Measurements from ENCODE around the gene MIPOL1. TPM values are rescaled to one million over a fixed set of nuclear protein-coding genes. Genes with fewer than 3 reads are reported as not detected.
"Not testable (repeated sequence)": the region's sequence is repeated elsewhere in the genome, so short reads cannot be mapped to it uniquely, and the experiment has no call there.

Gene MIPOL1
- total RNA-seq, 1 experiment from 2014 or later = 18.7 TPM

- Histone ChIP-seq H3K4me3 (ENCODE audit: low read depth, low read length) (no peak overlapping the region), H3K36me3 (ENCODE audit: control insufficient read depth, insufficient read depth, low read length) (peaks cover 2% of the 10 kb centered on the region; the same call in 1 of the 2 replicates), H3K9me3 (peaks cover 25% of the 10 kb centered on the region), H3K27me3 (replicated peaks; ENCODE audit: control insufficient read depth, insufficient read depth, low read length) (no peaks in the 10 kb centered on the region), H3K4me1 (peaks cover 4% of the 10 kb centered on the region; the same call in 1 of the 2 replicates)
- Mint-ChIP-seq H3K36me3 (ENCODE audit: insufficient read depth, unreplicated experiment) (peaks cover 19% of the 10 kb centered on the region), H3K27me3 (ENCODE audit: insufficient read depth, unreplicated experiment) (no peaks in the 10 kb centered on the region), H3K4me3 (ENCODE audit: unreplicated experiment) (no peak overlapping the region), H3K9me3 (ENCODE audit: unreplicated experiment) (peaks cover 10% of the 10 kb centered on the region), H3K27ac (ENCODE audit: unreplicated experiment) (no peak overlapping the region), H3K4me1 (ENCODE audit: low read depth, unreplicated experiment) (peaks cover 6% of the 10 kb centered on the region)
- ChIA-PET CTCF (no interaction called here), POLR2A (no interaction called here)
- intact Hi-C loops (cut with micrococcal nuclease; ENCODE audit: unreplicated experiment) = no loop called here
- no peak for TF ChIP-seq CTCF (IDR thresholded peaks at IDR 0.05; ENCODE audit: insufficient read depth in 1 of 2, low read depth in 1 of 2, low read length in 1 of 2, severe bottlenecking in 1 of 2, unreplicated experiment in 1 of 2)
- BruUV-seq (replicated peaks) = no TSS peak
- no peak for DNase-seq
These were observed 5.1 kb downstream of the MIPOL1 start for GRCh38 chr14:37202812-37203211.

- no peak overlapping the region for H3K4me3 ChIP-seq (ENCODE audit: low read depth, low read length)
- BruUV-seq (replicated peaks) = no TSS peak
- H3K36me3 Mint-ChIP-seq (ENCODE audit: insufficient read depth, unreplicated experiment) = peaks cover 16% of the 10 kb centered on the region
- no peaks in the 10 kb centered on the region for H3K27me3 ChIP-seq (replicated peaks; ENCODE audit: control insufficient read depth, insufficient read depth, low read length)
- POLR2A ChIA-PET = interaction anchor here (0.6 kb wide), 1 partner anchor 9 kb away, joined by 5 read pairs; no protein-coding TSS in a partner anchor
- CTCF ChIA-PET = no interaction called here
- peaks cover 26% of the 10 kb centered on the region for H3K9me3 ChIP-seq
- no peak for TF ChIP-seq CTCF (IDR thresholded peaks at IDR 0.05; ENCODE audit: insufficient read depth in 1 of 2, low read depth in 1 of 2, low read length in 1 of 2, severe bottlenecking in 1 of 2, unreplicated experiment in 1 of 2)
- peaks cover 10% of the 10 kb centered on the region for H3K9me3 Mint-ChIP-seq (ENCODE audit: unreplicated experiment)
- H3K4me1 ChIP-seq = peaks cover 4% of the 10 kb centered on the region; the same call in 1 of the 2 replicates
- H3K27ac Mint-ChIP-seq (ENCODE audit: unreplicated experiment) = no peak overlapping the region
- no peaks in the 10 kb centered on the region for H3K27me3 Mint-ChIP-seq (ENCODE audit: insufficient read depth, unreplicated experiment)
- H3K4me3 Mint-ChIP-seq (ENCODE audit: unreplicated experiment) = no peak overlapping the region
- intact Hi-C loops (cut with micrococcal nuclease; ENCODE audit: unreplicated experiment) = no loop called here
- DNase-seq = no peak
- peaks cover 2% of the 10 kb centered on the region; the same call in 1 of the 2 replicates for H3K36me3 ChIP-seq (ENCODE audit: control insufficient read depth, insufficient read depth, low read length)
- peaks cover 4% of the 10 kb centered on the region for H3K4me1 Mint-ChIP-seq (ENCODE audit: low read depth, unreplicated experiment)
These were observed 5.7 kb downstream of the MIPOL1 start for GRCh38 chr14:37203423-37203822.

DNA sequence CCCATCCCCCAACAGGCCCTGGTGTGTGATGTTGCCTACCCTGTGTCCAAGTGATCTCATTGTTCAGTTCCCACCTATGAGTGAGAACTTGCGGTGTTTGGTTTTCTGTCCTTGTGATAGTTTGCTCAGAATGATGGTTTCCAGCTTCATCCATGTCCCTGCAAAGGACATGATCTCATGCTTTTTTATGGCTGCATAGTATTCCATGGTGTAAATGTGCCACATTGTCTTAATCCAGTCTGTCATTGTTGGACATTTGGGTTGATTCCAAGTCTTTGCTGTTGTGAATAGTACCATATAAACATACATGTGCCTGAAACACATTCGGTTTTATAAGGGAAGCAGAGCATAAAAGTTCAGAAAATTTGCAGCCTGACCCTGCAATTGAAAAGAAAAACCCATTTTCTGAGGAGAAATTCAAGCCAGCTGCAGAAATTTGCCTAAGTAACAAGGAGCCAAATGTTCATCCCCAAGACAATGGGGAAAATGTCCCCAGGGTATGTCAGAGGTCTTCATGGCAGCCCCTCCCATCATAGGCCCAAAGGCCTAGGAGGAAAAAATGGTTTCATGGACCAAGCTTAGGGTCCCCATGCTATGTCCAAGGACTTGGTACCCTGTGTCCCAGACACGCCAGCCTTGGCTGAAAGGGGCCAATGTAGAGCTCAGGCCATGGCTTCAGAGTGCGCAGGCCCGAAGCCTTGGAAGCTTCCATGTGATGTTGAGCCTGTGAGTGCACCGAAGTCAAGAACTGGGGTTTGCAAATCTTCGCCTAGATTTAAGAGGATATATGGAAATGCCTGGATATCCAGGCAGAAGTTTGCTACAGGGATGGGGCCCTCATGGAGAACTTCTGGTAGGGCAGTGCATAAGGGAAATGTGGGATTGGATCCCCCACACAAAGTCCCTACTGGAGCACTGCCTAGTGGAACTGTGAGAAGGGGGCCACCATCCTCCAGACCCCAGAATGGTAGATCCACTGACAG, 8.2 kb downstream of the MIPOL1 start:
- H3K27me3 ChIP-seq (replicated peaks; ENCODE audit: control insufficient read depth, insufficient read depth, low read length); H3K4me3 Mint-ChIP-seq (ENCODE audit: unreplicated experiment); H3K27me3 Mint-ChIP-seq (ENCODE audit: insufficient read depth, unreplicated experiment); H3K4me1 Mint-ChIP-seq (ENCODE audit: low read depth, unreplicated experiment); intact Hi-C loops (cut with micrococcal nuclease; ENCODE audit: unreplicated experiment); BruUV-seq (replicated peaks); H3K9me3 Mint-ChIP-seq (ENCODE audit: unreplicated experiment); H3K27ac Mint-ChIP-seq (ENCODE audit: unreplicated experiment); H3K36me3 ChIP-seq (ENCODE audit: control insufficient read depth, insufficient read depth, low read length); H3K4me3 ChIP-seq (ENCODE audit: low read depth, low read length); DNase-seq; CTCF ChIA-PET; POLR2A ChIA-PET; H3K4me1 ChIP-seq: not testable (repeated sequence)
- peaks cover 16% of the 10 kb centered on the region for H3K36me3 Mint-ChIP-seq (ENCODE audit: insufficient read depth, unreplicated experiment)
- H3K9me3 ChIP-seq = peaks cover 31% of the 10 kb centered on the region

- H3K27ac Mint-ChIP-seq (ENCODE audit: unreplicated experiment); H3K4me3 Mint-ChIP-seq (ENCODE audit: unreplicated experiment); POLR2A ChIA-PET; H3K27me3 ChIP-seq (replicated peaks; ENCODE audit: control insufficient read depth, insufficient read depth, low read length); H3K4me1 Mint-ChIP-seq (ENCODE audit: low read depth, unreplicated experiment); DNase-seq; intact Hi-C loops (cut with micrococcal nuclease; ENCODE audit: unreplicated experiment); H3K36me3 ChIP-seq (ENCODE audit: control insufficient read depth, insufficient read depth, low read length); CTCF ChIA-PET; H3K9me3 Mint-ChIP-seq (ENCODE audit: unreplicated experiment); H3K4me3 ChIP-seq (ENCODE audit: low read depth, low read length); H3K4me1 ChIP-seq; H3K27me3 Mint-ChIP-seq (ENCODE audit: insufficient read depth, unreplicated experiment); BruUV-seq (replicated peaks): not testable (repeated sequence)
- H3K36me3 Mint-ChIP-seq (ENCODE audit: insufficient read depth, unreplicated experiment) = peaks cover 13% of the 10 kb centered on the region
- peaks cover 31% of the 10 kb centered on the region for H3K9me3 ChIP-seq
These were observed 11.9 kb downstream of the MIPOL1 start for GRCh38 chr14:37209617-37210016.
